ENCODE data around the gene CRYAA.
A peak's percentile ranks its signal among the peaks of the same experiment; 100 is the strongest.
"Not testable (repeated sequence)": the region's sequence is repeated elsewhere in the genome, so short reads cannot be mapped to it uniquely, and the experiment has no call there.

CRYAA gene, protein sequence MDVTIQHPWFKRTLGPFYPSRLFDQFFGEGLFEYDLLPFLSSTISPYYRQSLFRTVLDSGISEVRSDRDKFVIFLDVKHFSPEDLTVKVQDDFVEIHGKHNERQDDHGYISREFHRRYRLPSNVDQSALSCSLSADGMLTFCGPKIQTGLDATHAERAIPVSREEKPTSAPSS

DNA sequence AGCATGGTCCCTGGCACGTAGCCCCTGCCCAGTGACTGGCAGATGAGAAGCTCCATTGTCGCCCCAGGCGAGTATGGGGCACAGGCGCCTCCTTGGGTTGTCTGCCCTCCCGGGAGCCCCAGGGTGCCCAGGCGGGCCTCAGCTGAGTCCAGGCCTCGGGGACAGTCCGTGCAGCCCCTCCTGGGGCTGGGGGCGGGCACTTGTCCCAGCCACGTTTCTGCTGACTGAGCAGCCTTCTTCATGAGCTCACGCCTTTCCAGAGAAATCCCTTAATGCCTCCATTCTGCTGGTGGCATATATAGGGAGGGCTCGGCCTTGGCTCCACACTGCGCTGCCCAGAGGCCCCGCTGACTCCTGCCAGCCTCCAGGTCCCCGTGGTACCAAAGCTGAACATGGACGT is at the start of gene CRYAA:
Gene CRYAA (plus strand): TSS at position 301 of the 400 bp plus-strand sequence. CDS start 92 bp downstream, at position 393.
- FAIRE-seq: not testable (repeated sequence)

DNA sequence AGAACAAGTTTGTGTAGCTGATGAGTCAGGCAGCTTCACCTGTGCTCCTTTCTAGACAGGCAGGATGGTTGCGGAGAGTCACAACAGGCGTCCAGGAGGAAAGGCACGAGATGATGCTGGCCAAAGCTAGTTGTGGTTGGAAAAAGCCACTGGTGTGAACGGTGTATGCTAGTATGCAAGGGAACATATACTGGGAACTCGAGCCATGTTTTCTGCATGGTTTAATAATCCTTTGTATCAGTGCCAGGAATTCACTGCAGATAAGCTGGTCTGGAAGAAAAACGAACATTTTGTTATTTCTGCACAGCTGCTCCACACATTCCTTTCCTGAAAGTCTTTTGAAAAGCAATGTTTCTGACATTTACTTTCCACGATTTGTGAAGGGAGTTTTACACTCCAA is 38.7 kb upstream of the CRYAA start:
- not testable (repeated sequence) for FAIRE-seq

DNA sequence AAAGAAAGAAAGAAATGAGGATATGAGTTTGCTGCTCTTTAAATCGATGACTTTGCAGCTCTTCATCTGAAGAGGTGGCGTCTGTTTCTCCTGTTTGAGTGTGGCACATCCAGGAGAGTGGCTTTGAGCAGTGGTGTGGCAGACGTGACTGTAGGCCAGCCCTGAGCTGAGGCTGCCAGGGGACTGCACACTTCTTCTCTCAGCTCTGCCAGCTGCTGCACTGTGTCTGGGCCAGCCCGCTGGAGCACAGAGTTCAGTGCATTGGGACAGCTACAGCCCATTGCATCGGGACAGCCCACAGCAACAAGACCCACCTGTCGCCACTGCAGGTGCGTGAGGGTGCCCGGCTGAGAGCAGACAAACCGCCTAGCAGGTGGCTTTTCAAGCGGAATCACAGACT is 34.3 kb upstream of the CRYAA start:
- FAIRE-seq: not testable (repeated sequence)

DNA sequence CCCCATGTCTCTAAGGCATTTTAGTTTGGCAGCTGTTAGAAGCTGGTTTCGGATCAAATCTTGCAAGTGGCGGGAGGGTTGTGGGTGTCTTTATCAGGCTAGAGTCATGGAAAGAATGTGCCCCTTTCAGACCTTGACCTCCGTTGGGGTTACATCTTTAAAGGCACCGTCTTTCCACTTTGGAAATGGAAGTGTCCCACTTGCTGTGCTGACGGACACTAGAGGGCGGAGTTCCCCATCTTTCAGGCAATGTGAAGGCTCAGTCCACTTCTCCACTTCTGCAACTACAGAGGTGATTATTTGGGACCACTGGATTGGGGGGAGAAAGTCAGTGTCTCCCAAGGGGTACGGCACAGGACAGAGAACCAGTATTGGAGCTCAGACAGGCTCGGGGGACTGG is 29.9 kb upstream of the CRYAA start:
- not testable (repeated sequence) for FAIRE-seq

DNA sequence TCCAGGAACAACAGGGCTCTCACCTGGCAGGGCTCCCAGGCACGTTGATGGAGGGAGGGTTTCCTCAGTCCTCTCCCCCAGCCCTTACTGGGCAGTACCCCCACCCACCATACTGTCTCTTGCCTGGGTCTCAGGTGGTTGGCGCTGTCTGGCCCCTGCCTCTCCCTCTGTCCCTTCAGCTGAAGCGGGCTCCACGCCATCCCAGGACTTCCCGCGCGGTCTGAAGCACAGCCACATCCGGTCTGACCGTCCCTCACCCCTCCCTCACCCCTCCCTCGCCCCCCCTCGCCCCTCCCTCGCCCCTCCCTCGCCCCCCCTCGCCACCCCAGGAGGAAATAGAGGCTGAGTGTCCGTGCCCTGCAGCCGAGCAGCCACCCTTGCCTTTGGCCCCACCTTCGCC is 27.4 kb upstream of the CRYAA start:
- FAIRE-seq: not testable (repeated sequence)

DNA sequence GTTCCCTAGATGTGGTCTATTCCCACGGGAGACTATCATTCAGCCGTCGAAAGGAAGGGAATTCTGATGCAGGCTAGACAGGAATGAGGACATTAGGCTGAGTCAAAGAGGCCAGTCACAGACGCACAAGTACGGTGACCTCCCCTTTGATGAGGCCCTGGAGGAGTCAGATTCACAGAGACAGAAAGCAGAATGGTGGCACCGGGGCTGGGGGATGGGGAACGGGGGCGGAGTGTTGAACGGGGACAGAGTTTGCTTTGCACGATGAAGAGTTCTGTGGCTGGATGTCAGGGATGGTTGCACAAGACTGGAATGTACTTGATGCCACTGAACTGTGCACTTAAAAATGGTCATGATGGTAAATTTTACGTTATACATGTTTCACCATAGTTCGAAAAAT is 22.2 kb upstream of the CRYAA start:
- FAIRE-seq: not testable (repeated sequence)

DNA sequence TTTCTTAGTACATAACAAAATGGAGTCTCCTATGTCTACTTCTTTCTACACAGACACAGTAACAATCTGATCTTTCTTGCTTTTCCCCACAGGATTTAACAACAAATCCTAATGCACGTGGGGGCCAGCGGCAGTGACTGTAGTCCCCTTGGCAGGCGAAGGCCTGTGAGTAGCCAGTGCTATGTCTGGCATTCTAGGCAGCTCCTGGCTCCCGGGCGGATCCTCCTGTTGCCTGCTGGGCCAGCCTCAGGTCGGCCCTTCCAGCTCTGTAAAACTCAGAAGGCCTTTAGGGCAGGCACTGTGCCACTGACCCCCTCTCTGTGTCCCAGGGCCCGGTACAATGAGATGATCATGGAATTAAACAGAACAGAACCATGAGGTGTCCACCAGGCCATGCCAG is 20.8 kb upstream of the CRYAA start:
- not testable (repeated sequence) for FAIRE-seq

DNA sequence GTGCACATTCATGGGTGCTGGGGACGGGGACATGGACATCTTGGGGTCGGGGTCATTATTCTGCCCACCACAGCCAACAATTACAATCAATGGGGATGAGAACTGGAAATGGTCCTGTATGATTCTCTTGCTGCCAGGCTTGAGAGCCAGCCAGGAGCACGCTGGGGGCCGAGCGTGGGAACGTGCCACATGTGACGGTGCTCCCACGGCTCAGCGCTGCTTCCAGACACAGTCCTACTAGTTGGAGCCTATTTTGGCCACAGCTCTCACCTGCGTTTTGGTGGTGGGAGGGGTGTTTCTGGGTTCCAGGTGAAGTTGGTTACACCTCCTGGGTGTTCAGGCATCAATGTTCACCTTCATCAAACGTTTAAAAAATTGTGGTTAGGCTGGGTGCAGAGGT is 19.5 kb upstream of the CRYAA start:
- FAIRE-seq: not testable (repeated sequence)

DNA sequence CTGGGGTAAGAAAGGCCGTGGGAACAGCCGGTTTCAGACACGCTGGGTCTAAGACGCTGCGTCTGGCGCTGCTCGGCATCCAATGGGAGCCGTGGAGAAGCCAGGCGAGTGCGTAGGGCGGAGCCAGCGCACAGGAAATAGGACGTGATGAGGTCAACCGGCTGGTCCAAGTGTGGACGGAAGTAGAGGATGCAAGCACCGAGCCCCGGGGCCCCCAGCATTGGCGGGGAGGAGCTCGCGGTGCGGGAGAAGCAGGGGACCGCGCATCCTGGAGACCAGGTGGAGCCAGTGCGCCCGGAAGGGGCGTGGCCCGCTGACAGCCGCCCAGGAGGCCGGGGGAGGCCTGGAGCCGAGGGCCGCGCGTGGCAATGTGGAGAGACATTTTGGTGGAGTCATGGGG is 15.2 kb upstream of the CRYAA start:
- not testable (repeated sequence) for FAIRE-seq

DNA sequence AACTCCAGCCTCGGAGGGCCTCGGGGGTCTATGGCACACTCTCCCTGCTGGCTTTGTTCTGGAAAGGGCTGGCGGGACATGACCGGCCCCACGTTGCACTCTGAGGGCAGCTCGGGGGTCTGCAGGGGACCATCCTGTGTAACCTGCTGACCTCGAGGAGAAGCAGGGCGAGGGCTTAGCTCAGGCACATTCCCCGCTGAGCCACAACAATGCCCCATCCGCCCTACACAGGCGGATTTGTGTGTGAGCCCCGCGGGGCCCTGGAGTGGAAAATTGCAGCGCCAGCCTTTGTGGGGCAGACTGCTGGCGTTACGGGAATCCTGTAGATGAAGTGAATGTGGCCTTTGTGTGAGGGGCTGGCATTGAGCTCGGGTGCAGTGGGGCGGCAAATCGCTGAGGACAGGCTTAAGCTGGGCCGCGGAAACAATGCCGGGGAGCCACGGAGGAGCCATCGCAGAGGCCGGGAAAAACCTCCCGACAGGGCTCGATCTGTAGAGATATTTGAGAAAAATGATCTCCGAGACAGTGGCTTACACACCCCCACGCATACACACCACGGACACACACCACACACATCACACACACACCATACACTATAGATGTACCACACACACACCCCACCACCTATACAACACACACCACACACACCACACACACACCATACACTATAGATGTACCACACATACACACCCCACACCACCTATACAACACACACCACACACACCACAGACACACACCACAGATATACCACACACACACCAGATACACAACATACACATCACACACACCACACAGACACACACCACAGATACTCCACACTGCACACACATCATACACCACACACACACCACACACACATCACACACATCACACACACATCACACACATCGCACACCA is 9.3 kb upstream of the CRYAA start:
- not testable (repeated sequence) for FAIRE-seq

DNA sequence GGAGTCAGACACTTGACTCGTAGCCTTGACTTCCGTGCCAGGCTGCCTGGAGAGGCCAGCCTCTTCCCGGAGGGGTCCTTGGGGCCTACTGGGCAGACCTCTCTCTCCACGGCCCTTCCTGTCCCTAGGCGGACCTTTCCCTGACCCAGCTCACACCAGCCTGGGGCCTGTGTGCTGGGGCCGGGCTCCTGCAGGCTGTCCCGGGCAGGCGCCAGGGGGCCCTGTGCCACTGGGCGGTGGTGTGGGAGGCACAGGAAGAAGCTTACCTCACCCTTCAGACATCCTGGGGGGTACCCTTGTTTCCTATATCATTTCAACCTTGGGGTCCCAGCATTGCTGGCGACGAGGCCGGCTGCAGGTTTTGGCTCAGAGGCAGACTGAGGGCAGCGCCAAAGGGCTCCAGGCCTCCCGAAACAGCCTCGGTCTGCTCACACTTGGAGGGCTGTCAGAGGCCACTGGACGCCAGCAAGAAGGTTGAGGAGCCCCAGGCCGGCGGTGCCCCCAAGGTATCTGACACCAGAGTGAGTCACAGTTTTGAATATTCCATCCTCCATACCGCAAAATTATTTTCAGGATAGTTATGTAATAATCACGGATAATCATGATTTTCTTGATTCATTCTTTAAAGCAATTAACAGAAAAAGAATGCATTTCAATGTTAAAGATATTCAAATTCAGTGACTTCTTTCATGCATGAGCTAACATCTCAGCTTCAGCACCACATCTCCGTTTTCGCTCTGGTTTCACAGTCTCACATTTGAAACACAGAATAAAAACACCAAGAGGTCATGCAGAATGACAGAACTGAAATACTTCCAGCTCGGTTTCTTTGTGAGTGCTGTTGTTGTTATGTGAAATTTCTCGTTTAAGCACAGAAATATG is 6.7 kb upstream of the CRYAA start:
- not testable (repeated sequence) for FAIRE-seq

DNA sequence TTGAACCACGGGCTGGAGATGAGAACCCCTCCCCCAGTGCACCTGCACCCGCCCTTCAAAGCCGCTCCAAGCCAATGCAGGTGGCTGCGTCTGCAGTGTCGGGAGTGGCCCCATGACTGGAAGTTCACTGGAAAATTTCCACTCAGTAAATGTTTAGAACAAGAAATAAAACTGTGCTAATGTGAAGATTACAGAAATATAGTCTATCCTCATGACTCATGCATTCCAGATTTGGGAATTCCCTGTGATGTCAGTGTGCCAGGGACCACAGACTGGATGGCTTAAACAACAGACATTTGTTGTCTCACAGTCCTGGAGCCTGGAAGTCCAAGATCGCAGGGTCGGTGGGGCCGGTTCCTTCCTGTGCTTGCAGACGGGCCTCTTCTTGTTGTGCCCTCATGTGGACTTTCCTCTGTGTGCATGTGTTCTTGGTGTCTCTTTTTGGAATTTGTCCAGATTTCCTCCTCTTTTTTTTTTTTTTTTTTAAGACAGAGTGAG is 6.1 kb upstream of the CRYAA start:
- peak; percentile 54 for FAIRE-seq

DNA sequence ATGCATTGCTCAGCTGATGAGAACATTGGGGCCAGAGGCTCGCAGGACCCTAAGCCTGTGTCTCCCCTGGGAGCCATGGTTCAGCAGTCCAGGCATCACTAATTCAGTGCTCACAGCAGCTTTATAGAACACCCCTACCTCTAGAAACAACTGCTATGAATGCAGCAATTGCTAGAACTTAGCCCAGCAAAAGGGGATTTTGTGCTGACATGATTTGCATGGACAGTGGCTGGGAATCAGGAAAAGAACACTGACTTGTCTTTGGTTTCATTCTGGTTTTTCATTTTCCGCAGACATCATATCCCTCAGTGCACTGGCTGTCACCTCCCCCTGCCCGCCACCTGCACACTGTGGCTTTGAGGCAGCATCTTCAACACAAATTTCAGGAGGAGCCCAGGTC is 4.0 kb upstream of the CRYAA start:
- FAIRE-seq: not testable (repeated sequence)

DNA sequence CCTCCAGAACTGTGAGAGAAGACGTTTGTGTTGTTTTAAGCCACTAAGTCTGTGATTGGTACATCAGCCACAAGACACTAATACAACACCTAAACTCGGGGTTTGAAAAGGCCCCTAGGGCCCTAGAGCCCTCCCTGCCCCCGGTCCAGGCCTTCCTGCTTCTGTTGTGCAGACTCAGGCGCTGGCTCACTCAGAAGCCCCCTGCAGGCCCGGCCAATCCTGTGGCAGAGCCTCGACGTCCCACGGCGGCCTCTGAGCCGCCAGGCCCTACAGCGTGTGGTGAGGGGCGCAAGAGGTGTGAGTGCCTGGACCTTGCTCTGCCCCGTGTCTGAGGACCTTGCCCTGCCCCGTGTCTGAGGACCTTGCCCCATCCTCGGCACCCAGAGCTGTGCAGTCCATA is 3.1 kb upstream of the CRYAA start:
- FAIRE-seq: not testable (repeated sequence)

DNA sequence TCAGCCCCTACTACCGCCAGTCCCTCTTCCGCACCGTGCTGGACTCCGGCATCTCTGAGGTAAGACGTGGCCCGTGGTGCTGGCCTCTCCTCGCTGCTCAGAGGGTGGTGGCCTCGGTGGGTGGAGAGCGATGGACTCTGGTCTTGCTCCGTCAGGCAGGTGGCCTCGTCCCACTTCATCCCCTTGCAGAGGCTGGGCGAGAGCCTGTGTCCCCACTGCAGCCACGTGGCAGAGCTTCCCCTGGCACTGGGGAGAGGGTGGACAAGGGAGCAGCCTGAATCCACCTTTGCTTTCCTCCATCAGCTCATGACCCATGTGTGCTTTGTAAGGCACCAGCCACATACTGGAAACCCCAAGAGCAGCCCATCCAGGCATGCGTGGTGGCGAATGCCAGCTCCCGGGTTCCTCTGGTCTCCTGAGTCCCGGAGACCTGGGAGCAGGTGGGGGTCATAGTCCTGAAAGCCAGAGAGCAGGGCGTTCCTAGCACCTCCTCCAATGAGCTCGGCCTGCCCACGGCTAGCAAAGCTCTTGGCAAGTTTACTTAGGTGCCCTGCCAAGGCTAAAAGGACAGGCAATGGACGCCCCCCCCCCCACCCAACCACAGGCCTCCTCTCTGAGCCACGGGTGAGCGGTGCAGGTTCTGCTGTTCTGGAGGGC is 550 bp downstream of the CRYAA start:
- not testable (repeated sequence) for FAIRE-seq

DNA sequence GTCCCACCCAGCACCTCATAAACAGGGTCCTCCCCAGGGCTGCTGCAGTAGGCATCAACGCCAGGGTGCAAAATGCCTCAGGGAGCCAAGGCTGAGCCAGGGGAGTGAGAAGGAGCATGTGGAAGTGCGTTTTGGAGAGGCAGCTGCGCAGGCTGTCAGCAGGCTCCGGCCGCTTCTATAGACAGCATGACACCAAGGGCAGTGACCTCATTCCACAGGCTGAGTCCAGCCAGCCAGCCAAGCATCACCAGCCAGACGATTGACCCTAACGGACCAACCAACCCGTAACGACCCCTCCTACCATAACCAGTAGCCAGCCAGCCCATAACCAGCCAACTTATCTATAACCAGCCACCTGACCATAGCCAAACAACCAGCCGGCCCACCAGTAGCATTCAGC is 1.1 kb downstream of the CRYAA start:
- not testable (repeated sequence) for FAIRE-seq

DNA sequence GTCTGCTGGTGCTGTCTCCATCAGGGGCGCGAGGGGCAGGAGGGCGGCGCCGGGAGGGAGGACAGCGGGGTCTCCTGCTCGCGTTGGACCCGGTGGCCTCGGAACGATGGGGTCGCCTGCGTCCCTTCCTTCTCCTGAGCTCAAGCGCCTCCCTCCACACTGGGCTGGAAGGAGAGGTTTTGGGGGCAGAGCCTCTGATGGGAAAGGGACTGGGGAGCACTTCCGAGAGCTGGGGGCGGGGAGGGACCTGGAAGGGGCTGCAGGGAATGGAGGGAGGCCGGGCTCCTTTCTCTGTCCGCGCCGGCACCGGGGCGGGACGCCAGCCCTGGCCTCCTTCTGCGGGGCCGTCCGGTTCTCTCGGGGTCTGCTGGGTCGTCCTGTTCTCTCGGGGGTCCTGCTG is 4.0 kb downstream of the CRYAA start:
- not testable (repeated sequence) for FAIRE-seq

DNA sequence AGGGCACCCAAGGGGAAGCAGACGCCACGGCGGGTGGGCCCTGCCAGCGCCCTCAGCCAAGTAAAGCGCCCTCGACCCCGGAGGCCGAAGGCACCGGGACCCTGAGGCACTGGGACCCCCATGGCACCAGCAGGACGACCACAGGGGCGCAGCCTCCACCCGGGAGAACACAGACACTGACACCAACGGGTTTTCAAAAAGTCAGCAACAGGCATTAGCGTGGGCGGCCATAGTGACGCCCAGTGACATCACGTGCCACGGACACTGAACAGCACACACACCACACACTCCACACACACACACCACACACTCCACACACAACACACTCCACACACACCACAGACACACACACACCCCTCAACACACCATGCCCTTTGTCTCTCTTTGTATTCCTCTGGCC is 4.6 kb downstream of the CRYAA start:
- not testable (repeated sequence) for FAIRE-seq

DNA sequence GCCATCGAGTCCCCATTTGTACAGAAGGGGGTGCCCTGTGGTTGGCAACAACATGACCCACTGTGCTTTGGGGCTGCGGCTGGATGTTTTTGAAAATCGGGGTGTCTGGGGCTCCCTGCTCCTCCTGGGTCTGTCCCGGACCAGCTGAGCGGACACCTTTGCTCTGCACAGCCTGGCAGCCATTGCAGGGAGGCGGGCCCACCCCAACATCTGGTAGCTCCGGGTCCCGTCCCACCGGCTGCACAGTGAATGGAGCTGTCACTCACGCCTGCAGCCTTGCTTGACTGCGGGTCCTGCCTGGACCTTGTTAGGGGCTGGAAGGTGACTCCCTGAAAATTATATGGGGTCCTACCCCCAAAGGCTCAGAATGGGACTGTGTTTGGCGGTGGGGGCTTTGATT is 5.1 kb downstream of the CRYAA start:
- not testable (repeated sequence) for FAIRE-seq

DNA sequence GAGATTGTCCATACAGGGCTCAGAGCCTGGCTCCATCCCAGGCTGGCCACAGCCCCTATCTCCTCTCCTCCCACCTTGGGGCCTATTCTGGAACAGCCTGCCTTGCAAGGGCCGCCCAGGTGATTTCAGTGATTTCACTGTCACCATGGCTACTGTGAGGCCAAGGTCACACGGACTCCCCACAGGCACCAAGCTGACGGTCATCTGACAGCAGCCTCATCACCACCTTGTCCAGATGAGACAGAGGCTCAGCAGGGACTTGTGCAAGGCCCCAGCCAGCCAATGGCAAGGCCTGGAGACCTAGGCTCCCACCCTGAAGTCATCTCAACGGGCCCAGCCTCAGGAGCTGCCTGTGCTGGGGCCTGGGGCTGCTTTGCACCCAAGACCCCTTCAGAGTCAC is 6.2 kb downstream of the CRYAA start:
- not testable (repeated sequence) for FAIRE-seq

DNA sequence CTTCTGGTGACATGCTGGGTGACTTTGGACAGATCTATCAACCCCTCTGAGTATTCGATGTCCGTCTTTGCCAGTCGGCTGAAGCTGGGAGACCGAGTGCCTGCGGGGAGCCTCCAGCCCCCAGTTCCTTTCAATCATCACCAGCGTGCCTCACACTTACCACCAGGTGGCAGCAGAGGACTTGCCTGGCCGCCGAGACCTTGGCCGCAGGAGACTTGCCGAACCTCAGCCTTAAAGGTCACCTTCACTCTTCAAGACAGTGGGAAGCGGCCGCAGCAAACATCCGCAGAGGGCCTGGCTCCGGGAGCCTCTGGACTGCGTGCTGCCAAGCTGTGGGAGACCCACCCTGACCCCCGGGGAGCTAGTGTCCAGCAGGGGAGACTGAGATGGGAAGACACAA is 7.8 kb downstream of the CRYAA start:
- FAIRE-seq: peak; percentile 31

All from endometrium (tissue), 2 donors.